Neural progenitor cell (in vitro differentiated cells): ENCODE data around the gene XG. TPM values are rescaled to one million over a fixed set of nuclear protein-coding genes. Genes with fewer than 3 reads are reported as not detected.

Source experiments
- DNase-seq: peaks from one replicate; pipeline ENCODE4 v3.0.0-alpha.2; 2016; ENCODE audit warnings: low spot score
- H2AFZ ChIP-seq: fragments of 200-600 bp; sonication (generic); replicated peaks from 2 replicates; pipeline ENCODE4 v1.6.1; 2016; ENCODE audit warnings: antibody characterized with exemption
- H3F3A ChIP-seq: fragments of 200-600 bp; sonication (generic); 2 replicates; pipeline ENCODE4 v1.6.1; 2016; ENCODE audit warnings: antibody characterized with exemption, low read depth
- H3K27ac ChIP-seq: fragments of 200-600 bp; sonication (generic); 2 replicates; pipeline ENCODE4 v1.5.1; 2016; ENCODE audit warnings: mild to moderate bottlenecking
- H3K27me3 ChIP-seq: fragments of 200-600 bp; sonication (generic); 2 replicates; pipeline ENCODE4 v1.6.1; 2016; ENCODE audit warnings: mild to moderate bottlenecking, moderate library complexity
- H3K36me3 ChIP-seq: fragments of 200-600 bp; sonication (generic); 2 replicates; pipeline ENCODE4 v1.5.1; 2016
- H3K4me1 ChIP-seq: fragments of 200-600 bp; sonication (generic); 2 replicates; pipeline ENCODE4 v1.6.1; 2016; ENCODE audit warnings: mixed run types
- H3K4me2 ChIP-seq: fragments of 200-600 bp; sonication (generic); 2 replicates; pipeline ENCODE4 v1.6.1; 2016
- H3K4me3 ChIP-seq: fragments of 200-600 bp; sonication (generic); 2 replicates; pipeline ENCODE4 v1.5.1; 2016
- H3K79me2 ChIP-seq: fragments of 200-600 bp; sonication (generic); 2 replicates; pipeline ENCODE4 v1.6.1; 2016; ENCODE audit warnings: low read depth
- H3K9ac ChIP-seq: fragments of 200-600 bp; sonication (generic); 2 replicates; pipeline ENCODE4 v1.6.1; 2016
- H3K9me3 ChIP-seq: fragments of 200-600 bp; sonication (generic); 2 replicates; pipeline ENCODE4 v1.5.1; 2016; ENCODE audit warnings: low read depth
- H4K20me1 ChIP-seq: fragments of 200-600 bp; sonication (generic); 2 replicates; pipeline ENCODE4 v1.6.1; 2016; ENCODE audit warnings: low read depth
- H3K27ac Mint-ChIP-seq: 3 replicates; pipeline ENCODE4 v1.8.0; 2021; ENCODE audit warnings: mixed read lengths
- H3K27me3 Mint-ChIP-seq: 2 replicates; pipeline ENCODE4 v1.8.0; 2022; ENCODE audit warnings: low read depth, mild to moderate bottlenecking, inconsistent platforms, moderate library complexity, mixed read lengths; ENCODE audit not compliant: insufficient read depth
- H3K36me3 Mint-ChIP-seq: 3 replicates; pipeline ENCODE4 v1.8.0; 2021; ENCODE audit warnings: mixed read lengths
- H3K4me1 Mint-ChIP-seq: 3 replicates; pipeline ENCODE4 v1.8.0; 2021; ENCODE audit warnings: mixed read lengths
- H3K4me3 Mint-ChIP-seq: 3 replicates; pipeline ENCODE4 v1.8.0; 2021; ENCODE audit warnings: mild to moderate bottlenecking, moderate library complexity, mixed read lengths
- H3K9me3 Mint-ChIP-seq: 3 replicates; pipeline ENCODE4 v1.8.0; 2020; ENCODE audit warnings: mixed read lengths
- CTCF ChIP-seq: fragments of 200-600 bp; sonication (generic); IDR thresholded peaks from 2 replicates; pipeline ENCODE4 v1.5.1; 2017; ENCODE audit warnings: antibody characterized with exemption, mild to moderate bottlenecking
- EZH2 ChIP-seq: fragments of 200-600 bp; sonication (generic); IDR thresholded peaks from 2 replicates; pipeline ENCODE4 v1.6.1; 2017; ENCODE audit warnings: antibody characterized with exemption, mild to moderate bottlenecking, moderate library complexity
- EZH2phosphoT487 ChIP-seq: fragments of 200-600 bp; sonication (generic); IDR thresholded peaks from 2 replicates; pipeline ENCODE4 v1.6.1; 2017; ENCODE audit warnings: antibody characterized with exemption
- total RNA-seq: library from RNA; depleted of rRNA; stranded (reverse); fragments of >200 nt; gene quantifications from 2 replicates; pipeline ENCODE4 v1.2.3, GENCODE V29; 2015; ENCODE audit warnings: low replicate concordance

XG gene
- total RNA-seq, 1 donor from 2014 or later, result not detected

- H3K4me1 ChIP-seq, result peaks cover 16% of the 10 kb centered on the region
- no peak overlapping the region for H3K27ac ChIP-seq
- H2AFZ ChIP-seq, result no peak overlapping the region
- no peak overlapping the region for H3K9ac ChIP-seq
- peaks cover 8% of the 10 kb centered on the region for H3K9me3 Mint-ChIP-seq
- H3K4me1 Mint-ChIP-seq, result peaks cover 11% of the 10 kb centered on the region
- no peak overlapping the region for H3K27ac Mint-ChIP-seq
- H4K20me1 ChIP-seq, result peaks cover 12% of the 10 kb centered on the region
- H3K36me3 ChIP-seq, result no peaks in the 10 kb centered on the region
- H3K27me3 ChIP-seq, result peaks cover 4% of the 10 kb centered on the region
- peak overlapping the region; percentile 81 for H3K4me3 ChIP-seq
- peaks cover 49% of the 10 kb centered on the region for H3K79me2 ChIP-seq
- H3F3A ChIP-seq, result peaks cover 27% of the 10 kb centered on the region
- H3K36me3 Mint-ChIP-seq, result peaks cover 34% of the 10 kb centered on the region
- peak overlapping the region; percentile 98 for H3K4me2 ChIP-seq
- DNase-seq, result peak; percentile 42
- no peaks in the 10 kb centered on the region for H3K9me3 ChIP-seq
- TF ChIP-seq CTCF (no peak), EZH2 (no peak), EZH2phosphoT487 (no peak)
- no peaks in the 10 kb centered on the region for H3K27me3 Mint-ChIP-seq
- peak overlapping the region; percentile 84 for H3K4me3 Mint-ChIP-seq
Measured at GRCh38 chrX:2829469-2830246, 77.8 kb downstream of the XG start.

- peak overlapping the region; percentile 45 for H3K4me3 Mint-ChIP-seq
Measured at GRCh38 chrX:2831471-2832228, 79.8 kb downstream of the XG start.

GRCh38 chrX:2837961-2838360, 86.1 kb downstream of the XG start:
- H3K27ac ChIP-seq, result no peak overlapping the region
- H2AFZ ChIP-seq, result no peak overlapping the region
- no peaks in the 10 kb centered on the region for H3K4me1 ChIP-seq
- no peak overlapping the region for H3K4me3 Mint-ChIP-seq
- TF ChIP-seq CTCF (no peak), EZH2 (no peak), EZH2phosphoT487 (no peak)
- DNase-seq, result no peak
- H3K27me3 Mint-ChIP-seq, result peaks cover 10% of the 10 kb centered on the region
- no peaks in the 10 kb centered on the region for H3F3A ChIP-seq
- H4K20me1 ChIP-seq, result no peaks in the 10 kb centered on the region
- H3K79me2 ChIP-seq, result peaks cover 44% of the 10 kb centered on the region
- peaks cover 5% of the 10 kb centered on the region for H3K4me1 Mint-ChIP-seq
- no peak overlapping the region for H3K27ac Mint-ChIP-seq
- peaks cover 81% of the 10 kb centered on the region for H3K36me3 Mint-ChIP-seq
- H3K36me3 ChIP-seq, result no peaks in the 10 kb centered on the region
- no peak overlapping the region for H3K4me3 ChIP-seq
- no peaks in the 10 kb centered on the region for H3K27me3 ChIP-seq
- H3K4me2 ChIP-seq, result no peak overlapping the region
- H3K9me3 ChIP-seq, result no peaks in the 10 kb centered on the region
- H3K9me3 Mint-ChIP-seq, result peaks cover 51% of the 10 kb centered on the region
- H3K9ac ChIP-seq, result no peak overlapping the region

More at GRCh38 chrX:2831471-2832228, 79.8 kb downstream of the XG start:
- H3K4me3 ChIP-seq, result no peak overlapping the region
- peaks cover 4% of the 10 kb centered on the region for H3K27me3 ChIP-seq
- H4K20me1 ChIP-seq, result peaks cover 12% of the 10 kb centered on the region
- no peak overlapping the region for H3K27ac ChIP-seq
- H3F3A ChIP-seq, result peaks cover 16% of the 10 kb centered on the region
- no peak overlapping the region for H3K4me2 ChIP-seq
- peaks cover 54% of the 10 kb centered on the region for H3K79me2 ChIP-seq
- no peak overlapping the region for H2AFZ ChIP-seq
- Mint-ChIP-seq H3K27me3 (peaks cover 5% of the 10 kb centered on the region), H3K4me1 (peaks cover 11% of the 10 kb centered on the region), H3K27ac (no peak overlapping the region), H3K9me3 (peaks cover 19% of the 10 kb centered on the region), H3K36me3 (peaks cover 49% of the 10 kb centered on the region)
- no peaks in the 10 kb centered on the region for H3K36me3 ChIP-seq
- DNase-seq, result no peak
- no peaks in the 10 kb centered on the region for H3K9me3 ChIP-seq
- no peak for TF ChIP-seq EZH2
- peaks cover 16% of the 10 kb centered on the region for H3K4me1 ChIP-seq
- H3K9ac ChIP-seq, result no peak overlapping the region
